IMR-90 (cell line): ENCODE measurements around the gene ARHGAP10. TPM values are rescaled to one million over a fixed set of nuclear protein-coding genes. Genes with fewer than 3 reads are reported as not detected.

ENCODE experiments used
- ATAC-seq: fragments of 200-7000 bp; cut with Tn5 transposase; 2 replicates; pipeline ENCODE4 v1.9.1; 2020; ENCODE audit warnings: low read depth, mild to moderate bottlenecking, moderate library complexity
- BruUV-seq: library from RNA; stranded (reverse); fragments of 400-500 nt; replicated peaks from 2 replicates; lab custom pipeline; 2021; lab: Mats Ljungman, UMichigan
- CTCF ChIA-PET: fragments of 300-600 bp; formaldehyde crosslinking; extraction: SDS; loops from one replicate; lab custom pipeline; 2021; ENCODE audit warnings: antibody characterized with exemption; lab: Yijun Ruan, JAX
- POLR2A ChIA-PET: fragments of 300-600 bp; sonication (Branson Sonifier 250); formaldehyde crosslinking; loops from one replicate; lab custom pipeline; 2022; ENCODE audit warnings: antibody characterized with exemption; ENCODE audit not compliant: unreplicated experiment; lab: Charles Lee
- DNase-seq: peaks from one replicate; pipeline ENCODE4 v3.0.0; 2013
- H2AFZ ChIP-seq: replicated peaks from 2 replicates; pipeline ENCODE3; 2013; ENCODE audit warnings: low read length, mild to moderate bottlenecking; ENCODE audit not compliant: poor library complexity
- H2AK5ac ChIP-seq: 2 replicates; pipeline ENCODE4 v1.6.1; 2013; ENCODE audit warnings: low read depth, low read length, inconsistent platforms
- H2AK9ac ChIP-seq: replicated peaks from 2 replicates; pipeline ENCODE3; 2013; ENCODE audit warnings: mild to moderate bottlenecking, low read depth, low read length, moderate library complexity; ENCODE audit not compliant: poor library complexity
- H2BK120ac ChIP-seq: 2 replicates; pipeline ENCODE4 v1.6.1; 2013; ENCODE audit warnings: low read depth, low read length, inconsistent platforms
- H2BK15ac ChIP-seq: 3 replicates; pipeline ENCODE4 v1.6.1; 2013; ENCODE audit warnings: low read depth, low read length, inconsistent platforms
- H2BK20ac ChIP-seq: 2 replicates; pipeline ENCODE4 v1.6.1; 2013; ENCODE audit warnings: low read depth, mild to moderate bottlenecking, inconsistent platforms, low read length, moderate library complexity
- H2BK5ac ChIP-seq: 2 replicates; pipeline ENCODE4 v1.6.1; 2013; ENCODE audit warnings: mild to moderate bottlenecking, low read depth, low read length, inconsistent platforms; ENCODE audit not compliant: poor library complexity, severe bottlenecking
- H3K14ac ChIP-seq: replicated peaks from 2 replicates; pipeline ENCODE4 v1.6.1; 2013; ENCODE audit warnings: low read depth, low read length, inconsistent platforms
- H3K18ac ChIP-seq: 2 replicates; pipeline ENCODE4 v1.6.1; 2013; ENCODE audit warnings: low read depth, low read length, control low read depth
- H3K23ac ChIP-seq: 2 replicates; pipeline ENCODE4 v1.6.1; 2013; ENCODE audit warnings: low read depth, low read length, inconsistent platforms
- H3K27ac ChIP-seq: 2 replicates; pipeline ENCODE4 v1.5.1; 2013; ENCODE audit warnings: mild to moderate bottlenecking, control low read depth, low read length; ENCODE audit not compliant: insufficient read depth
- H3K27me3 ChIP-seq: 2 replicates; pipeline ENCODE4 v1.6.1; 2013; ENCODE audit warnings: low read length; ENCODE audit not compliant: control insufficient read depth, insufficient read depth
- H3K36me3 ChIP-seq: 2 replicates; pipeline ENCODE4 v1.6.1; 2013; ENCODE audit warnings: low read length, mixed read lengths; ENCODE audit not compliant: control insufficient read depth, insufficient read depth
- H3K4ac ChIP-seq: 2 replicates; pipeline ENCODE4 v1.6.1; 2013; ENCODE audit warnings: low read depth, low read length, inconsistent platforms
- H3K4me1 ChIP-seq: 2 replicates; pipeline ENCODE4 v1.6.1; 2013; ENCODE audit warnings: low read length, mixed read lengths; ENCODE audit not compliant: control insufficient read depth, insufficient read depth
- H3K4me2 ChIP-seq: 2 replicates; pipeline ENCODE4 v1.6.1; 2013; ENCODE audit warnings: low read depth, mild to moderate bottlenecking, control low read depth, low read length, moderate library complexity
- H3K4me3 ChIP-seq: 2 replicates; pipeline ENCODE4 v1.5.1; 2013; ENCODE audit warnings: low read depth, mild to moderate bottlenecking, control low read depth, low read length, moderate library complexity; ENCODE audit not compliant: insufficient read depth
- H3K56ac ChIP-seq: 2 replicates; pipeline ENCODE4 v1.6.1; 2013; ENCODE audit warnings: low read length, inconsistent platforms; ENCODE audit not compliant: insufficient read depth; ENCODE audit errors: extremely low read depth
- H3K79me1 ChIP-seq, 2 experiments: 2 replicates each; pipeline ENCODE4 v1.6.1; 2013; ENCODE audit warnings: low read length in 2 of 2, inconsistent platforms in 1 of 2, low read depth in 1 of 2
- H3K9ac ChIP-seq: 2 replicates; pipeline ENCODE4 v1.6.1; 2013; ENCODE audit warnings: low read depth, low read length, control low read depth
- H3K9me1 ChIP-seq: 2 replicates; pipeline ENCODE4 v1.6.1; 2013; ENCODE audit warnings: low read length, inconsistent platforms; ENCODE audit not compliant: insufficient read depth
- H3K9me3 ChIP-seq: 2 replicates; pipeline ENCODE4 v1.6.1; 2013; ENCODE audit warnings: low read length; ENCODE audit not compliant: control insufficient read depth, insufficient read depth
- H4K20me1 ChIP-seq: 2 replicates; pipeline ENCODE4 v1.6.1; 2013; ENCODE audit warnings: low read length, inconsistent platforms; ENCODE audit not compliant: insufficient read depth
- H4K5ac ChIP-seq: 2 replicates; pipeline ENCODE4 v1.6.1; 2013; ENCODE audit warnings: mild to moderate bottlenecking, low read depth, low read length, control low read depth
- H4K8ac ChIP-seq, 2 experiments: 2 replicates each; pipeline ENCODE4 v1.6.1; 2013; ENCODE audit warnings: low read depth in 2 of 2, low read length in 2 of 2, control low read depth in 1 of 2, inconsistent platforms in 1 of 2
- H4K91ac ChIP-seq: 2 replicates; pipeline ENCODE4 v1.6.1; 2013; ENCODE audit warnings: low read depth, low read length, inconsistent platforms; ENCODE audit not compliant: insufficient read depth
- BHLHE40 ChIP-seq: fragments of 150-350 bp; IDR thresholded peaks from 2 replicates; pipeline ENCODE4 v1.6.1; 2016; ENCODE audit warnings: mild to moderate bottlenecking, low read depth, low read length
- CEBPB ChIP-seq: IDR thresholded peaks from 2 replicates; pipeline ENCODE4 v1.6.1; 2012; ENCODE audit warnings: low read depth, low read length, improper control_type of control experiment
- CHD1 ChIP-seq: IDR thresholded peaks from 2 replicates; pipeline ENCODE4 v1.6.1; 2012; ENCODE audit warnings: low read depth, low read length, improper control_type of control experiment
- CTCF ChIP-seq: conservative IDR thresholded peaks from 2 replicates; pipeline ENCODE4 v1.5.1; 2012; ENCODE audit warnings: mild to moderate bottlenecking, low read depth, low read length, improper control_type of control experiment
- ELK1 ChIP-seq: fragments of 150-350 bp; IDR thresholded peaks from 2 replicates; pipeline ENCODE4 v1.6.1; 2016; ENCODE audit warnings: low read depth, mild to moderate bottlenecking, low read length, moderate library complexity, borderline replicate concordance
- FOS ChIP-seq: fragments of 150-350 bp; IDR thresholded peaks from 2 replicates; pipeline ENCODE4 v1.6.1; 2016; ENCODE audit warnings: low read depth, low read length
- MAZ ChIP-seq: IDR thresholded peaks from 2 replicates; pipeline ENCODE4 v1.6.1; 2012; ENCODE audit warnings: low read depth, mild to moderate bottlenecking, low read length, improper control_type of control experiment, moderate library complexity, borderline replicate concordance
- MXI1 ChIP-seq: IDR thresholded peaks from 2 replicates; pipeline ENCODE4 v1.6.1; 2012; ENCODE audit warnings: low read depth, mild to moderate bottlenecking, low read length, moderate library complexity, borderline replicate concordance
- NFE2L2 ChIP-seq: fragments of 150-350 bp; IDR thresholded peaks from 2 replicates; pipeline ENCODE4 v1.6.1; 2016; ENCODE audit warnings: low read depth, mild to moderate bottlenecking, low read length
- RAD21 ChIP-seq: IDR thresholded peaks from 2 replicates; pipeline ENCODE4 v1.6.1; 2012; ENCODE audit warnings: low read length, improper control_type of control experiment
- RCOR1 ChIP-seq: IDR thresholded peaks from 2 replicates; pipeline ENCODE4 v1.6.1; 2012; ENCODE audit warnings: mild to moderate bottlenecking, low read length, improper control_type of control experiment; ENCODE audit not compliant: insufficient replicate concordance
- RFX5 ChIP-seq: IDR thresholded peaks from 2 replicates; pipeline ENCODE4 v1.8.0; 2012; ENCODE audit warnings: low read depth, mild to moderate bottlenecking, low read length, moderate library complexity
- SMC3 ChIP-seq: fragments of 150-350 bp; IDR thresholded peaks from 2 replicates; pipeline ENCODE4 v1.6.1; 2016; ENCODE audit warnings: low read depth, mild to moderate bottlenecking, antibody characterized with exemption, low read length, moderate library complexity
- WGBS, 2 experiments: methylation state at CpG; one replicate each; pipeline versions ENCODE4 v1.1.5 to v1.1.7; 2013; ENCODE audit warnings: missing lambda C conversion rate in 2 of 2; ENCODE audit not compliant: insufficient read length in 1 of 2; ENCODE audit errors: extremely low coverage in 2 of 2; 5-methylcytosine and 5-hydroxymethylcytosine counted together
- dilution Hi-C: fragments of 300-500 bp; cut with HindIII; formaldehyde crosslinking; loops from one replicate; pipeline ENCODE4 v1.14.3; 2018; ENCODE audit warnings: low sequenced_read_pairs; ENCODE audit not compliant: unreplicated experiment
- in situ Hi-C: fragments of 300-500 bp; cut with MboI; formaldehyde crosslinking; loops from 3 replicates; pipeline ENCODE4 v1.14.3; 2019; ENCODE audit warnings: low sequenced_read_pairs, inconsistent platforms, mixed read lengths
- intact Hi-C: fragments of 100-400 bp; cut with micrococcal nuclease; formaldehyde crosslinking; loops from 2 replicates; pipeline ENCODE4 v1.10.0; 2022
- polyA plus RNA-seq, 3 experiments: library from polyadenylated mRNA; depleted of rRNA; stranded (reverse); fragments of >200 nt; gene quantifications; 2 replicates each; pipeline ENCODE4 v1.2.3, GENCODE V29; 2012; ENCODE audit warnings: low replicate concordance in 1 of 3
- total RNA-seq: library from RNA; depleted of rRNA; stranded (reverse); fragments of >200 nt; gene quantifications from 2 replicates; pipeline ENCODE4 v1.2.3, GENCODE V29; 2012
- TF ChIP-seq, protein P1 (sequence below): fragments of 150-350 bp; IDR thresholded peaks from 2 replicates; pipeline ENCODE4 v1.6.1; 2017; ENCODE audit warnings: mild to moderate bottlenecking, antibody characterized with exemption, low read length, low read depth

ARHGAP10 gene
- total and polyA plus RNA-seq, 2 of the 4 experiments (the other 2 are of a cell fraction): 27.1 to 29.4 TPM

- no peak overlapping the region for H3K4me3 ChIP-seq
- peak overlapping the region; percentile 53 for H2BK5ac ChIP-seq
- H2AK9ac ChIP-seq: no peak overlapping the region
- H3K9me3 ChIP-seq: peaks cover 5% of the 10 kb centered on the region; the same call in 1 of the 2 replicates
- DNase-seq: no peak
- no peak overlapping the region for H3K56ac ChIP-seq
- peaks cover 27 to 65% of the 10 kb centered on the region in 2 experiments for H3K79me1 ChIP-seq
- peak overlapping the region; percentile 45 for H4K91ac ChIP-seq
- H2AFZ ChIP-seq: no peak overlapping the region
- peak overlapping the region; percentile 70 for H2BK120ac ChIP-seq
- in situ Hi-C loops (no loop called here), intact Hi-C loops (no loop called here), dilution Hi-C loops (no loop called here)
- ATAC-seq: no peak
- BruUV-seq: no TSS peak
- POLR2A ChIA-PET: no interaction called here
- no CpG with 5 or more reads among the region's 3 CpGs for WGBS, 2 experiments
- H4K5ac ChIP-seq: peak overlapping the region; percentile 10
- CTCF ChIA-PET: interaction anchor here (1.9 kb wide), 1 partner anchor 16 kb away, joined by 4 read pairs; no protein-coding TSS in a partner anchor
- peak overlapping the region; percentile 41; the same call in 1 of the 3 replicates for H2BK15ac ChIP-seq
- TF ChIP-seq RAD21 (no peak), FOS (no peak), BHLHE40 (no peak), MXI1 (no peak), NFE2L2 (no peak), MAZ (no peak), RFX5 (no peak), CTCF (no peak), RCOR1 (no peak), ELK1 (no peak), CEBPB (no peak), CHD1 (no peak), SMC3 (no peak)
- TF ChIP-seq, protein P1, sequence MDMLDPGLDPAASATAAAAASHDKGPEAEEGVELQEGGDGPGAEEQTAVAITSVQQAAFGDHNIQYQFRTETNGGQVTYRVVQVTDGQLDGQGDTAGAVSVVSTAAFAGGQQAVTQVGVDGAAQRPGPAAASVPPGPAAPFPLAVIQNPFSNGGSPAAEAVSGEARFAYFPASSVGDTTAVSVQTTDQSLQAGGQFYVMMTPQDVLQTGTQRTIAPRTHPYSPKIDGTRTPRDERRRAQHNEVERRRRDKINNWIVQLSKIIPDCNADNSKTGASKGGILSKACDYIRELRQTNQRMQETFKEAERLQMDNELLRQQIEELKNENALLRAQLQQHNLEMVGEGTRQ: no peak
- H3K27me3 ChIP-seq: no peaks in the 10 kb centered on the region
- peak overlapping the region in 1 of 2 experiments; percentile 64; a peak in 2 of 4 replicates for H4K8ac ChIP-seq
- H3K9me1 ChIP-seq: peaks cover 20% of the 10 kb centered on the region; the same call in 1 of the 2 replicates
- peak overlapping the region; percentile 70; the same call in 1 of the 2 replicates for H3K23ac ChIP-seq
- H3K4me1 ChIP-seq: peaks cover 23% of the 10 kb centered on the region
- H3K36me3 ChIP-seq: peaks cover 6% of the 10 kb centered on the region
- H3K27ac ChIP-seq: peak overlapping the region; percentile 74; the same call in 1 of the 2 replicates
- H3K4ac ChIP-seq: peak overlapping the region; percentile 52
- no peak overlapping the region for H3K9ac ChIP-seq
- no peaks in the 10 kb centered on the region for H4K20me1 ChIP-seq
- H3K4me2 ChIP-seq: no peak overlapping the region
- H3K14ac ChIP-seq: peak overlapping the region; percentile 38; the same call in 1 of the 2 replicates
- H2AK5ac ChIP-seq: peak overlapping the region; percentile 81
- H3K18ac ChIP-seq: peak overlapping the region; percentile 34; the same call in 1 of the 2 replicates
- peak overlapping the region; percentile 18; the same call in 1 of the 2 replicates for H2BK20ac ChIP-seq
Observed at GRCh38 chr4:147830102-147830463, 98.2 kb downstream of the ARHGAP10 start.
